ENCODE results near the gene MACROD2.
"Not testable (repeated sequence)": the region's sequence is repeated elsewhere in the genome, so short reads cannot be mapped to it uniquely, and the experiment has no call there.

The MACROD2 gene

DNA sequence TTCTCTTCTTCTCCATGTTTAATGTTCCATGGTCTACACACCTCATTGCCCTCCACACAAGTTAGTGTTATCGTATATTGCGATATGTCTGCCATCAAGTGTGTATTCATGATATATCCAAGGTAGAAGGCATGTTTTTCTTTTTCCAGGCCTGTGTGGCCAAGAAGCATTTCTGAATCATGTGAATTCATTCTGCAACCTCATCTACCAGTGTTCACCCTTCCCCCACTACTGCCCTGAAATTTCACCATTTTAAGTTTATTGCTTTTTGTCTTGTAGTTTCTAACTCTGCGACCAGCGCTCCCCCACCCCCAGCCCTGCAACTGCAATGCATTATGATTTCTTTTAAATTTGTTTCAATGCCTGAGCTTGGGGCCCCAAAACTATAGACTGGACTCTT, 960.1 kb downstream of the MACROD2 start:
- no peak for DNase-seq (ENCODE audit: low read depth in 2 of 2)

DNA sequence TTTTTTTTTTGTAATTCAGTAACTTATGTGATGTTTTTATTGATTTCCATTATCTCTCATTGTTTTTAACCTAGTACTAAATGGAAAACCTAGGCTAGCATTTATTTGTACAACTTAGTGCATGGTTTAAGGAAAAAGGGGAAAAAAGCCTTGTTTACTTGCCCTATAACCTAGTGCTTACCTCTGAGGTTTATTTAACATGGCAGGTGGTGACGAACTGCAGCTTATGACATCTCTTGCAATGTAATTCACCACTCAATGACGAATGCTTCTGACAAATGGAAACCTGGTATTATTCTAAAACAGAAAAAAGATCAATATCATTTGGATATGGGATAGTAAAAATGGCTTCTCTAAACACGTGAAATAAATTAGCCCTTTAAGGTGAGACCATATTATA, 960.7 kb downstream of the MACROD2 start:
- no peak for DNase-seq (ENCODE audit: low read depth in 2 of 2)

DNA sequence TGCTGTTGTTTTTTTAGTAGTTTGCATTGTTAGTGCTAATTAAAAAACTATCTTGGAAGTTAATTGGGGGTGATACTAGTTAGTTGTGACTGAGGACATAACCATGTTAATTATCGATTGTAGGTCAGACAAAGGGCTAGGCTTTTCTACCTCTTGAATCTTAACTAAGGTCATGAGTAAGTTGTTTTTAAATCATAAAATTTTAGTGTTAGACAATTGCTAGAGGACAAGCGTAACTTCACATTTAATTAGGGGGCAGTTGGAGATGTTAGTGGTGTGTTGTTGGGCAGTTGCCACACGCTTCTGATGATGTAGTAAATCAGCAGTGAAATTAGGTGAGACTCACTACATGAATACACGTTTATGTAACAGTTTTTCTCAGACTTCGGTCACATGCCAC, 961.2 kb downstream of the MACROD2 start:
- no peak for DNase-seq (ENCODE audit: low read depth in 2 of 2)

DNA sequence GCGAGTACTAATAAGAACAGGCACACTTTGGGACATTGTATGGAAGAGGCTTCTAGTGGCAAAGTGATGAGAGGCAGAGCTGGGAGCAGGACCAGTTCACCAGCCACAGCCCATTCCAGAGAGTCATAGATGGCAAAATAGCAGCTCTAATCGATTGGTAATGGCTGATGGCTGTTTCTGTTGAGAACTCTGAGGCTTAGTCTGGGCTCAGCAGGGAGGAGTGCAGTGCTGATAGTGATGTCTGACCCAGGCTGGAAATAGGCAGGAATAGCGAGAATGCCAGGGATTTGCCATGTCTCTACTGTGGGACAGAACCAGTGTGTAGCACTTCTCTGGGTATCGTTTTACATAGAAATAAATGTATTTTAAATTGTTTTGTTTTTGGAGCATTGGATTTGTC, 962.1 kb downstream of the MACROD2 start:
- no peak for DNase-seq (ENCODE audit: low read depth in 2 of 2)

DNA sequence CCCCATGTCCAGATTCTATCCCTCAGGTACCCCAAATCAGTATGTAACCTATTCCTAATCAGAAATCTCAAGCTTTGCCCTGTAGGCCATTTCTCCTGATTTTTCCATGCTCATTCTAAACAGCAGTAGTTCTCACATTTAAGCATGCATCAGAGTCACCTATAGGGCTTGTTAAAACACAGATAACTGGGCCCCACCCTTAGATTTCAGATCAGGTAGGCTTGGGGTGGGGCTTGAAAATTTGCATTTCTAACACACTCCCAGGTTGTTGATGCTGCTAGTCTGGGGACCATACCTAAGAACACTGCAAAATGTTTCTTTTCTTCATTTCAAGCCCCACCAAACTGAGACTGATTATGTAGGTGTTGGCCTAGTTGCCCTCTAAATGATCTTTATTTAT, 963.3 kb downstream of the MACROD2 start:
- no peak for DNase-seq (ENCODE audit: low read depth in 2 of 2)

DNA sequence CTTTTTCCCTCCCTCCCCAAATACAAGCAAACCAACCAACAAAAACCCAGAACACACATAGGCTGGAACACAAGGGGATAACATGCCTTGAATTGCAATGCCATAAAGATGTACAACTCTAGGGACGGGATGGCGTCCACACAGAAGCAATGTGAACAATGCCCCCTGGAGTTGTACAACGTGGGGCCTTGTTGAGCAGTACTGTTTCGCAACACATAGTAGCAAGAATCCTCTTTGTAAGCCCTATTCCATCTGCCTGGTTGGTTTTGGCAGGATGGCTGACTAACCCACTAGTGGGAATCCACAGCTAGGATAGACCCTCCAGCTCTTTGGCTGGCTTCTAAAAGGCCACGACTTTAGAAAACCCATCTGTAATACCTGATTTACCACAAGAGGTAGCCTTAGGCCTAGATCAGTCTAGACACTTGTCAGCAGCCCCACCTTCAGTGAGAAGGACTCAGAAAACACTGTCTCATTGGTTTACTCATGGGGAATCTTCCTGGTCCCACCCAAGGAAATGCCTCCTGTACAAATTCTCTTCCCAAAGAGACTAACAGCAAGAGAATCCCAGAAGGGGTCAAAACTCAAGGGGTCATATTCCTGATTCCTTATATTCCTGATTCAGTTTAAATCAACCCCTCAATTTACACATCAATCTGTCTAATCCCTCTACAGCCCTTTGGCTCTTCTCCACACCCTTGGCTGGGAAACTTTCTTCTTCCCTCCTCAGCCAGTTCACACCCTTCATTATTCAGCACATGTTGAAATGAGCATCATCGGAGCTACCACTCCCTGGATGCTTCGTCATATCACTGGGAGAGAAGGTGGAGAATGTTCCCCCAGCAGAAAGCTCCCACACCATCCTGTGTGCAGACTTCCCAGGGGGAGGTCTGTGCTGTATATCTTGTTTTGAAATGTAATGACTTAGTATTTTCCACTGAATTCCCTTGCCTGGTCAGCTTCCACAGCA, 964.5 kb downstream of the MACROD2 start:
- no peak for DNase-seq (ENCODE audit: low read depth in 2 of 2)

DNA sequence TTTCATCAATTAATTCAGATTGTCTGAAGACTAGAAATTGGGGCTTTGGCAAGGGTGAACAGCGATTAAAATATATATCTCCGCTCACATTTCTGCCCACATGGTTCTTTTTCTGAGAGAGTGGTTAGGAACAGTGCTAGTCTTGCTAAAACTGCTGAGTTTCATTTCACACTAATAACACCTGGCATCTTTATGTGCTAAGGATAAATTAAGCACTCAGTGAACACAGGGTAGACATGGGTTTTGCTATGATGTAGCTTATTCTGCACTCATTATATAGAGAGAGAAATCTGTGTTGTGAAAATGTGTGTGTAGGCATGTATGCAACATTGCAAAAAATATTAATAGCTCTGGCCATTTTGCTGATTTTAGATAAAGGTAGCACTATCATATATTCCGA, 965.5 kb downstream of the MACROD2 start:
- DNase-seq (ENCODE audit: low read depth in 2 of 2), result no peak

DNA sequence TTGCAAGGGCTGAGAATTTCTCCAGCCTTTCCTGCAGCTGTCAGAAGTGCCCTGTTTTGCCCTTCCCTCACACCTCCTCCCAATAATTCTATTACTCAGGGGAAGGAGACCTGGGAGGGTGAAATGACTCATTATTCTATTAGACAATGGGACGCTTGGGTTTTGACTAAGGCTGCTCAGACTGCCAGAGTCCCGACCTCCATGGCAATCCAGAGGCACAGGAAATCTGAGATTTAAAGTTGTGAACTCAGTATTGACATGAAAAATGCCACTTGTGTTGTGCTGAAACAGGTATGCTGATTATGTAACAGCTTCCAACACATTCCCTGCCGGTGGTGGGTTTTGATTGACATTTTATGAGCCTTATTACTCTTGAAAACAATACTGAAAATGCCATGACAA, 967.9 kb downstream of the MACROD2 start:
- DNase-seq (ENCODE audit: low read depth in 2 of 2), result no peak

DNA sequence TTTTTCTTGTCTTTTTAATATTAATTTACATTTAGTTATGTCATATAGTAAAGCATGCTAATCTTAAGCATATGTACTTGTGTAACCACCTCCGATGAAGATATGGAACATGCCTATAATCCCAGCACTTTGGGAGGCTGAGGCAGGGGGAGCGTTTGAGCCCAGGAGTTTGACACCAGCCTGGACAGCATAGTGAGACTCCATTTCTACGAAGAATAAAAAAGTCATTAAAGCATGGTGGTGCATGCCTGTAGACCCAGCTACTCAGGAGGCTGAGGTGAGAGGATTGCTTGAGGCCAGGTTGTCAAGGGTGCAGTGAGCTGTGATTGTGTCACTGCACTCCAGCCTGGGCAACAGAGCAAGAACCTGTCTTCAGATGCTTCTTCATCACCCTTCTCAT, 970.9 kb downstream of the MACROD2 start:
- no peak for DNase-seq (ENCODE audit: low read depth in 2 of 2)

DNA sequence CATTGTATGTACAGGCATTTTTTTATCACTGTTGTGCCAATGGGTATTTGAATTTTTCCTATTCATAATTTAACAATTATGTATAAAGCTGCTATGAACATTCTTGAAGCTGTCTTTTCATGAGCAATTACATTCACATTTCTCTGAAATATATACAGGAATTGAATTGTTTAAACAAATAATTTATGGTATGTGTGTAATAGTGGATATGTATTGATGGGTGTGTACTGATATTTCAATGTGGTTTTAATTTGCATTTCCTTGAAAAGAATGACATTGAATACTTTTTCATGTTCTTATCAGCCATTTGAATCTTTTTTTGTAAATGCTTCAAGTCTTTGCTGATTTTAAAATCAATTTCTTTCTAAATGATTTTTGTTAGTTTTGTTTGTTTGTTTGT, 971.5 kb downstream of the MACROD2 start:
- DNase-seq (ENCODE audit: low read depth in 2 of 2), result no peak

DNA sequence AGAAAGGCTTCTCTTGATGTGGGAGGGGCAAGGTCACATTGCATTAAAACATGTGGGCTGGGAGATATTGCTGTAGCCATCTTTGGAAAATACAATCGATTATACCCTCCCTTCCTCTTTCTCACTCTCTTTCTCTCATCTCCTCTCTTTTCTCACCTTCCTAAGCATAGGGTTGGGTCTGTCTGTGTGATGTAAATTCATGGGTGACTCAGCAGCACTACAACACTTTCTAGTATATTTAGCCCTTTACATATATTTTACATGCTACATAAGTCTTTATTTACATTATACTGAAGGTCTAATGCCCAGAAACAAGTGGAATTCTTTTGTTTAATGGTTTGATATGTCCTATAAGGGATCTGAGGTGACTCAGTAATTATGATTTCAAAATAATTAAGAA, 976.9 kb downstream of the MACROD2 start:
- no peak for DNase-seq (ENCODE audit: low read depth in 2 of 2)

DNA sequence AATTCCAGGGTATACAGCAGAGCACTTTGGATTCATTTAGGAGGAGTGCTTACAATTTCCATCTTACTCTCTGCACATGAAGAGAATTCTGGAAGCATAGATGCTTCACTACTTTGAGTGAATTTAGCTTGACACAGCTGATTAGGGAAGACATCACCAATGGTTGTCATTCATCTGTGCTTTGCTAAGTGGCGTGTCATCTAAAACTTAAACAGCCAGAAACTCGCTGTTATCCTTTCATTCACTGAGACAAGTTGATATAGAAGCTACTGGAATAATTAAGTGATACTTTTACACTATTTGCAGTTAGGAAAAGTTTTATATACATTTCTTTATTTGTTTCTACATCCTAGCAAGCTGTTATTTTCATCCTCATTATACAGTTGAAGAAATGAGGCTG, 977.4 kb downstream of the MACROD2 start:
- DNase-seq (ENCODE audit: low read depth in 2 of 2), result no peak

DNA sequence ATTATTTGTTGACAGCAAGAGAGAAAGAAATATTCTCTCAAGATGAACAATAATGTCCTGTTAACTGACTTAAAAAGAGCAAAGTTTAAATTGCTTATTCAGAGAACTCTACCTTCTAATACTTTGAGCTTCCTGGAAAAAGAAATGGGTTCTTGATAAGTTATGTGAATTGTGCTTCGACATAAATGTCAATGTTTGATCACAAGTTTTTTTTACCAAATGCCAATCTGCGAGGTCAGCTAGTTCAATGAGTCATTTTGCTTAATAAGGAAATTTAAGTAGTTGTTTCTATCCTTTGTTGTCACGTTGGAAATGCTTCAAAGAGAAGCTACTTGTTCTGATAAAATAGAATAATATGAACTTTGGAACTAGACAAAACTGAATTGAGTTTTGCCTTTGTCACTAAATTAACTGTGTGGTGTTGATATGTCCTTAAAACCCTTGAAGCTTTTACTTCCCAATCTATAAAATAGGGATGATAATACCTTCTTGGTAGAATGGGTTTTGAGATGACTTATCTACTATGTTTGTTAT, 984.2 kb downstream of the MACROD2 start:
- DNase-seq (ENCODE audit: low read depth in 2 of 2), result no peak

DNA sequence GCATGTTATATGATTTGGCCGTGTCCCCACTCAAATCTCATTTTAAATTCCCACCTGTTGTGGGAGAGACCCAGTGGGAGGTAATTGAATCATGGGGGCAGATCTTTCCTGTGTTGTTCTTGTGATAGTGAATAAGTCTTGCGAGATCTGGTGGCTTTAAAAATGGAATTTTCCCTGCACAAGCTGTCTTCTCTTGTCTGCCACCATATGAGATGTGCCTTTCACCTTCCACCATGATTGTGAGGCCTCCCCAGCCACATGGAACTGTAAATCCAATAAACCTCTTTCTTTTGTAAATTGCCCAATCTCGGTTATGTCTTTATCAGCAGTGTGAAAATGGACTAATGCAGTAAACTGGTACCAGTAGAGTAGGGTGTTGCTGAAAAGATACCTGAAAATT, 986.2 kb downstream of the MACROD2 start:
- not testable (repeated sequence) for DNase-seq (ENCODE audit: low read depth in 2 of 2)

DNA sequence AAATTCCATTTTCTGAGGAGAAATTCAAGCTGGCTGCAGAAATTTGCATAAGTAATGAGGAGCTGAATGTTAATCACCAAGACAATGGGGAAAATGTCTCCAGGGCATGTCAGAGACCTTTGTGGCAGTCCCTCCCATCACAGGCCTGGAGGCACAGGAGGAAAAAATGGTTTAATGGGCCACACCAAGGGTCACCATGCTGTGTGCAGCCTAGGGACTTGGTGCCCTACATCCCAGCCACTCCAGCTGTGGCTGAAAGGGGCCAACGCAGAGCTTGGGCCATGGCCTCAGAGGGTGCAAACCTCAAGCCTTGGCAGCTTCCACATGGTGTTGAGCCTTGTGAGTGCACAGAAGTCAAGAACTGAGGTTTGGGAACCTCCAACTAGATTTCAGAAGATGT, 987.0 kb downstream of the MACROD2 start:
- DNase-seq (ENCODE audit: low read depth in 2 of 2), result not testable (repeated sequence)

DNA sequence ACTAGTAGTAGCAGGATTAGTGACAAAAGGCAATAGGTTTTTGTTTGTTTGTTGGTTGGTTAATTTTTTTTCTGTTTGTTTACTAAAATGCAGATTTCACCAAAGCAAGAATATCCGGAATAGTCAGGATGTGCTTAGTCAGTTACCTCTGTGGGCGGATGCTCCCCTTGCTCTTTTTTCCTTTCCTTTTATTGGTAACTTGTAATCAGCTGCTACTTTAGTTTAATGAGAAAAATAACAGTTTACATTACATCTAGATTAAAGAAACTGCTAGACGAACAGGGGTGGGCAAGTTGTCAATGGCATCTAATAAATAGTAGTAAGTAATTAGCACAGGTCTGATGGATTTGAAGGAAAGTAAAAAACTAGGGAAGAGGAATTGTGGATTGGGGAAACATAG, 989.0 kb downstream of the MACROD2 start:
- no peak for DNase-seq (ENCODE audit: low read depth in 2 of 2)

DNA sequence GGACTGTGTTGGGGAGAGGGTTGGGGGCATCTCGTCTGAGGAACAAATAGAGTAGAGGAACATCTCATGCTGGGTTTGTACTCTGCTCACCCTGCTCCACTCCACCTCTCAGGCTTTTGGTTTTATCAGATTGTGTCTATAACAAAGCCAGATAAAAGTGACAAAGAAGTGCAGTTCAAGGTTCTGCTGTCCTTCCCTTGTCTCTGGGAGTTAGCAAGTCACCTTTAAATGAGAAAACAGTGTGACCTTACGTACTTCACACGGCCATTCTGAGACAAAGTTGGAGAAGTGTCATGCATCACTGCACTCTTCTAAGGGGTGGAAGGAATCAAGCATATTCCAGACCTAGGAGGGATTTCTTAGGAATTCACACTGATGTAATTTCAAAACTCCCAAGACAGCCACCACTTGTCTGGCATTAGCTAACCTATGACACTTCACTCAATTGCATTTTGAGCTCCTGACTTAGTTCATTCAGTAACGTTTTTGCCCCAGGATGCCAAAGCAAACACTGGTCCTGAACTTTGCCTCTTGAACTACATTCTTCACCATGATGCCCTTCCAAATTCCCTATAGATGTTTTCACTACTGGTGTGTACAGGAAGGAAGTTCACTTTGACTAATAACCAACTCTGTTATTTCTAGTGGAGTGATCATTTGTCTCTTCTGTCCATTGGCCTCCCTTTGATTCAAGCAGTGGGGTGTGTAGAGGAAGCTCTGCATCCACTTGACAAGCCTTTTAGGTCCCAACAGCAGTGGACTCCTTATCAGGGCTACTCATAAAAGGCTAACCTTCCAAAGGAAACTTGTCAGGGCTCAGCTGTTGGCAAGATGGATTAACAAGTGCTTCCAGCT, 989.7 kb downstream of the MACROD2 start:
- DNase-seq (ENCODE audit: low read depth in 2 of 2), result no peak

DNA sequence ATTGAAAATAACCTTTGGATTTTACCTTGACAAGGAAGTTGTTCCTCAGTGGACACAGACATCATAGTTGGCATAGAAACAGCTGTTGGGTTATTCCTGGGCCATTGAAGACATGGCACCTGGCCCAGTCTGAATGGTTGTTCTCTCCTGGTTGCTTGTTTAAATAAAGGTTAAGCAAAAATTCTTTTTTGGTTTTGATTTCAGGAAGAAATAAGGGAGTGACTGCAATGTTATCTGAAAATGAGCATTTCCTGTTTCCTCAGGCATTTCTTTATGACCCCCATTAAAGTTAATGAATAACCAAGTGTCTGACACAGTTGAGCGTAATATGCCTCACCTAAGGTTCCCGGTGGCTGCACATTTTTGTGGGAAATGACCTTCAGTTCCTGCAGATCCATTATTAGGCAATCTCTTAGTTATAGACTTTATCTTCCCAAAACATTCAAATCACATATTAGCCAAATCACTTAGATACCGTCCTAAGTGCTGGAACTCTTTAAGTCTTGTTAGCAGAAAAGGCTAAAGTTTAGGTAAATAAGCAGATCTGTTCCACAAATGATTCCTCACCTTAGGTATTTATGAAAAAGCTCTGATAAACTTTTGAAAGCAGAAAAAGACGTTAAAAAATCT, 990.8 kb downstream of the MACROD2 start:
- no peak for DNase-seq (ENCODE audit: low read depth in 2 of 2)

DNA sequence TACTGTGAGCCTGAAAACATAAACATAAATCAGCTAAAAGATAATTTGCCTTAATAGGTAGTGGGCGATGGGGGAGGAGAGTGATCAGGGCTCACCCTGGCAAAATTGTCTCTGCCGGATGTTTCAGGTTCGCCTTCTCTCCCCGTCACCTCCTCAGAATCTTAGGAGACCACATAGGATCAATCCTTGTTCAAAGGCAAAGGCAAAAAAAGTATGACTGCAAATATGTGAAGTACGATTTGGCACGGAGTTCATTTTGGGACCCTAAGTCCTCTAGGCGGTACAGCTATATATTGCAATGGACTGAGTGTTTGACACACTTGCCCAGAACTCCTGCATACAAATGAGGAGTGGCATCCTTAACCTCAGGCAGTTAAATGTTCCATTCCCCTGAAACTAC, 991.3 kb downstream of the MACROD2 start:
- DNase-seq (ENCODE audit: low read depth in 2 of 2), result no peak

DNA sequence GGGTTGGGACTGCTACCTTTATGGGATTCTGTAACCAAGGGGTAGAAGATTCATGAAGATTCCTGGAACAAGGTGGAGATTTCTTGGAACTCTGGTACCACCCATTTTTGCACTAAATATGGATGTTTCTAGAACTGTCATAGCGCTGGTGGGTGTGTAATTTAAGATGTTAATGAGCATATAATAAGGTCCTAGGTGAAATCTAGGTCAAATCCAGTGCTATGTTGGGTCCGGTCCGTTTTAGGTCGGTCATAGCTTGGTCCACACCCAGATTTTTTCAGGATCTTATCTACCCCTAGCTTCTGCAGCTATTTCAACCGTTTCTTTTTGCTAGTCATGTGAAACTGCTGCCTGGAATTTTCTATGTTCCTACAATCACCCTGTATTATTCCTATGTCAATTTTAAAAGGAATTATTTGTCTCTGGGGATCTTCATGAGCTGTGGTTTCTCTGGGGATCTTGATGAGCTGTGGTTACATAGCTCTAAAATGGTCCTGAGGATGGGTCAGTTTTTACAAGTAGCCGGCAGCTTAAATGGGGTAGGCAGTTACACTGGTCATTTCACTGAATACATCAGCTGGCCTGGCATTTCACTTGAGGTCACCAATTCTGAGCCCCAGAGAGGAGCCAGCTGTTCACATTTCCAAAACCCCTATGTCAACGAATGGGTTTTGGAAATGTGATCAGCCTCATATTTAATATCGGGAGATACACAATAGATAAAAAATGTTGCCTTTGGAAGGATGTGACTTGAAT, 994.4 kb downstream of the MACROD2 start:
- DNase-seq (ENCODE audit: low read depth in 2 of 2), result no peak

DNA sequence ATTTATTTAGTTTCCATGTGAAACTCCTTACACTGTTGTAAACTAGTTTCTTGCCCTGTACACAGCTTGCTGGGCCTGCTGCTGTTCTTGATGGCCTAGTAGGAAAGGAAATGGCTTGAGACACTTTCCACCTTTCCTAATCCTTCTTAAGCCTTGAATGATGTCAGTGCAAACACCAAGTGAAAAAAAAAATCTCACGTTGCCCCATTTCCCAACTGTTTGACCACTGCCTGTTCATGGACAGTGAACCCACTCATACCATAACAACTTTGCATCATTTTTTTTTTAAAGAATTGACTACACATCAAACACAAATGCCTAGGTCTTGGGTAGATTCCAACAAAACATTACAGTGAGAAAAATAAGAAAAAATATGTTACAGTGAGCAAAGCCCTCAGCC, 995.7 kb downstream of the MACROD2 start:
- DNase-seq (ENCODE audit: low read depth in 2 of 2), result no peak

All from stimulated activated CD4-positive, alpha-beta T cell treated with anti-CD3 and anti-CD28 coated beads, Interleukin-1b, Interleukin-23, amount 100 ng/mL, for 1 hour (primary cell).